ENCODE measurements around the gene RPL36A. TPM values are rescaled to one million over a fixed set of nuclear protein-coding genes. Genes with fewer than 3 reads are reported as not detected.

The RPL36A gene
- total and polyA plus RNA-seq, 2 of the 13 experiments (the other 11 are each of a cell fraction or from before 2014, with no cell fraction given), result 1,152 to 1,716 TPM

DNA sequence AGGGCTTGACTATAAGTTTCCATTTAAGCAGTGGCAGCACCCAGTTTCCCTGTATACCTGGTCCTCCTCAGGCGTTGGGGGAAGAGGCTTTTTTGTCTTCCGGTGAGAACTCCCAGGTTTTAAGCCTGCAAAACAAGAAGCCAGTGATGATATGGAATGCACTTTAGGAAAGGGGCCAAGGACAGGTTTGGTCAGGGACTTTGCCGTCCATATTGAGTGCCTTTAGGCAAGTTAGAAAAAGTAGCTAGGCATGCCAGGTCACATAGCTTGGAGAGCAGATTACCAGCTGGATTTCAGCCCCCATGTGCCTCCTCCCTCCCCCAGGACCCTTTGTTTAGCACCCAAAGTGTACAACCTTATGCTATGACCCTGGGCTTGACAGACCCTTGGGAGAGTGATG, 28.7 kb upstream of the RPL36A start:
- no peak overlapping the region for H3K9ac ChIP-seq (ENCODE audit: insufficient read depth, low read depth, low read length)
- no peaks in the 10 kb centered on the region for H4K20me1 ChIP-seq (ENCODE audit: insufficient read depth, low read length)
- no peak for TF ChIP-seq ZMAT3 (CRISPR knock-in tag; conservative IDR thresholded peaks at IDR 0.05)
- TF ChIP-seq HES4 (CRISPR knock-in tag; IDR thresholded peaks at IDR 0.05; ENCODE audit: borderline replicate concordance), result no peak
- no peak for TF ChIP-seq ZNF850 (CRISPR knock-in tag; conservative IDR thresholded peaks at IDR 0.05)
- no peak for TF ChIP-seq NFATC3 (CRISPR knock-in tag; IDR thresholded peaks at IDR 0.05)
- no peak for TF ChIP-seq ZC3H13 (CRISPR knock-in tag; IDR thresholded peaks at IDR 0.05)
- no peak for TF ChIP-seq NR3C1 (CRISPR knock-in tag; IDR thresholded peaks at IDR 0.05)
- no peak for TF ChIP-seq MED8 (CRISPR knock-in tag; IDR thresholded peaks at IDR 0.05; ENCODE audit: insufficient replicate concordance)
- TF ChIP-seq ZFYVE20 (CRISPR knock-in tag; IDR thresholded peaks at IDR 0.05; ENCODE audit: borderline replicate concordance, low read depth), result no peak
- TF ChIP-seq, protein P1, sequence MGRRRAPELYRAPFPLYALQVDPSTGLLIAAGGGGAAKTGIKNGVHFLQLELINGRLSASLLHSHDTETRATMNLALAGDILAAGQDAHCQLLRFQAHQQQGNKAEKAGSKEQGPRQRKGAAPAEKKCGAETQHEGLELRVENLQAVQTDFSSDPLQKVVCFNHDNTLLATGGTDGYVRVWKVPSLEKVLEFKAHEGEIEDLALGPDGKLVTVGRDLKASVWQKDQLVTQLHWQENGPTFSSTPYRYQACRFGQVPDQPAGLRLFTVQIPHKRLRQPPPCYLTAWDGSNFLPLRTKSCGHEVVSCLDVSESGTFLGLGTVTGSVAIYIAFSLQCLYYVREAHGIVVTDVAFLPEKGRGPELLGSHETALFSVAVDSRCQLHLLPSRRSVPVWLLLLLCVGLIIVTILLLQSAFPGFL (CRISPR knock-in tag; IDR thresholded peaks at IDR 0.05), result no peak
- no peak for TF ChIP-seq CHD2 (IDR thresholded peaks at IDR 0.05; ENCODE audit: low read depth, low read length)
- no peak for TF ChIP-seq CENPBD1 (CRISPR knock-in tag; IDR thresholded peaks at IDR 0.05; ENCODE audit: borderline replicate concordance, low read depth)
- TF ChIP-seq HCFC1 (IDR thresholded peaks at IDR 0.05; ENCODE audit: low read depth, low read length), result no peak
- TF ChIP-seq SRSF1 (optimal IDR thresholded peaks at IDR 0.05; ENCODE audit: low read depth, low read length), result no peak
- no peak for TF ChIP-seq ZFP1 (CRISPR knock-in tag; IDR thresholded peaks at IDR 0.05)
- no peak for TF ChIP-seq SRSF9 (IDR thresholded peaks at IDR 0.05; ENCODE audit: borderline replicate concordance, insufficient read depth, low read depth, low read length, poor library complexity, severe bottlenecking)
- TF ChIP-seq SP1 (IDR thresholded peaks at IDR 0.05), result no peak
- TF ChIP-seq SP1 (CRISPR knock-in tag; IDR thresholded peaks at IDR 0.05), result no peak
- TF ChIP-seq ZNF724P (CRISPR knock-in tag; IDR thresholded peaks at IDR 0.05; ENCODE audit: borderline replicate concordance), result no peak
- TF ChIP-seq GZF1 (CRISPR knock-in tag; IDR thresholded peaks at IDR 0.05), result no peak
- FAIRE-seq (no peak), ATAC-seq (no peak), DNase-seq (ENCODE audit: low spot score) (no peak)
- BruUV-seq (replicated peaks), result no TSS peak
- no peaks in the 10 kb centered on the region for H3K4me1 ChIP-seq (ENCODE audit: insufficient read depth, low read length)
- H3K27ac ChIP-seq (ENCODE audit: extremely low read length, insufficient read depth, low read length), result no peak overlapping the region
- no peaks in the 10 kb centered on the region for H3K79me2 ChIP-seq (ENCODE audit: insufficient read depth, low read length)
- H3K4me3 ChIP-seq (replicated peaks in 1 of 3; ENCODE audit: insufficient read depth in 1 of 3, low read depth in 2 of 3, low read length in 3 of 3), result no peak overlapping the region
- no peaks in the 10 kb centered on the region for H3K27me3 ChIP-seq (ENCODE audit: control insufficient read depth in 1 of 2, insufficient read depth in 2 of 2, low read length in 2 of 2)
- H3K4me2 ChIP-seq (ENCODE audit: low read depth, low read length), result no peak overlapping the region
- WGBS (ENCODE audit: low lambda C conversion rate), result 100% methylated on average over 1 of the region's 3 CpGs
- in situ Hi-C loops (cut with HindIII; ENCODE audit: extremely low pct_ligation_motif_present, low pct_unique_long_range_greater_than_20kb) (no loop called here), intact Hi-C loops (cut with micrococcal nuclease; ENCODE audit: unreplicated experiment) (no loop called here)
- no peak overlapping the region for H2AFZ ChIP-seq (ENCODE audit: low read length)
- H3K9me3 ChIP-seq (ENCODE audit: low read length), result no peaks in the 10 kb centered on the region
- no peaks in the 10 kb centered on the region for H3K36me3 ChIP-seq (replicated peaks in 1 of 2; ENCODE audit: control insufficient read depth in 1 of 2, insufficient read depth in 2 of 2, low read length in 2 of 2)
- CTCF ChIA-PET (ENCODE audit: low intra/inter-chr PET ratio, low total read pairs), result no interaction called here
- POLR2A ChIA-PET, result no interaction called here
